Activated naive CD8-positive, alpha-beta T cell treated with anti-CD3 and anti-CD28 coated beads, Interleukin-2, amount 50 U/mL, for 24 hours (primary cell): ENCODE data around the gene RILPL1.
"Not testable (repeated sequence)": the region's sequence is repeated elsewhere in the genome, so short reads cannot be mapped to it uniquely, and the experiment has no call there.

Source experiments
- ATAC-seq: fragments of 150-1000 bp; cut with Tn5 transposase; one replicate; pipeline ENCODE4 v1.10.0; 2021
- DNase-seq: peaks from one replicate; pipeline ENCODE4 v3.0.0; 2021
- H3K27ac Mint-ChIP-seq: one replicate; pipeline ENCODE4 v1.8.0; 2021; ENCODE audit warnings: mild to moderate bottlenecking, mixed read lengths
- H3K27me3 Mint-ChIP-seq: one replicate; pipeline ENCODE4 v1.8.0; 2021; ENCODE audit warnings: mixed read lengths
- H3K36me3 Mint-ChIP-seq: one replicate; pipeline ENCODE4 v1.8.0; 2021; ENCODE audit warnings: low read depth, mixed read lengths
- H3K4me1 Mint-ChIP-seq: one replicate; pipeline ENCODE4 v1.8.0; 2021; ENCODE audit warnings: mixed read lengths
- H3K4me3 Mint-ChIP-seq: one replicate; pipeline ENCODE4 v1.8.0; 2021; ENCODE audit warnings: mild to moderate bottlenecking, moderate library complexity, mixed read lengths
- H3K9me3 Mint-ChIP-seq: one replicate; pipeline ENCODE4 v1.8.0; 2021; ENCODE audit warnings: mixed read lengths

The RILPL1 gene, protein sequence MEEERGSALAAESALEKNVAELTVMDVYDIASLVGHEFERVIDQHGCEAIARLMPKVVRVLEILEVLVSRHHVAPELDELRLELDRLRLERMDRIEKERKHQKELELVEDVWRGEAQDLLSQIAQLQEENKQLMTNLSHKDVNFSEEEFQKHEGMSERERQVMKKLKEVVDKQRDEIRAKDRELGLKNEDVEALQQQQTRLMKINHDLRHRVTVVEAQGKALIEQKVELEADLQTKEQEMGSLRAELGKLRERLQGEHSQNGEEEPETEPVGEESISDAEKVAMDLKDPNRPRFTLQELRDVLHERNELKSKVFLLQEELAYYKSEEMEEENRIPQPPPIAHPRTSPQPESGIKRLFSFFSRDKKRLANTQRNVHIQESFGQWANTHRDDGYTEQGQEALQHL

GRCh38 chr12:123533672-123534643 lies at the start of gene RILPL1:
Gene RILPL1 (minus strand): TSS chr12:123533719. CDS start chr12:123533482, 237 bp downstream.
- Mint-ChIP-seq H3K36me3 (no peaks in the 10 kb centered on the region), H3K4me1 (peaks cover 15% of the 10 kb centered on the region), H3K27ac (peak within 1 kb of the TSS; percentile 52), H3K27me3 (peaks cover 1% of the 10 kb centered on the region), H3K4me3 (peak within 1 kb of the TSS; percentile 76), H3K9me3 (no peaks in the 10 kb centered on the region)
- ATAC-seq = peak; percentile 67
- DNase-seq = peak; percentile 62

DNA sequence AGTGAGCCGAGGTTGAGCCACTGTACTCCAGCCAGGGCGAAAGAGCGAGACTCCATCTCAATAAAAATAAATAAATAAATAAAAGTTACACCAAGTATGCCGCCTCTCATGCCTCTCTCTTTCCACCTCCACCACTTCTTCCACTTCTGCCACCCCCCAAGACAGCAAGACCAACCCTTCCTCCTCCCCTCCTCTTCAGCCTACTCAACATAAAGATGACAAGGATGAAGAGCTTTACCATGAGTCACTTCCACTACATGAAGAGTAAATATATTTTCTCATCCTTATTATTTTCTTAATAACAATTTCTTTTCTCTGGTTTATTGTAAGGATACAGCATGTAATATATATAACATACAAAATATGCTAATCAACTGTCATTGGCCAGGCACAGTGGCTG lies 47.3 kb upstream of the RILPL1 start:
- DNase-seq = no peak
- Mint-ChIP-seq H3K4me1 (peaks cover 23% of the 10 kb centered on the region), H3K36me3 (peaks cover 6% of the 10 kb centered on the region), H3K27ac (no peak overlapping the region), H3K4me3 (no peak overlapping the region), H3K9me3 (no peaks in the 10 kb centered on the region), H3K27me3 (no peaks in the 10 kb centered on the region)
- ATAC-seq = no peak

DNA sequence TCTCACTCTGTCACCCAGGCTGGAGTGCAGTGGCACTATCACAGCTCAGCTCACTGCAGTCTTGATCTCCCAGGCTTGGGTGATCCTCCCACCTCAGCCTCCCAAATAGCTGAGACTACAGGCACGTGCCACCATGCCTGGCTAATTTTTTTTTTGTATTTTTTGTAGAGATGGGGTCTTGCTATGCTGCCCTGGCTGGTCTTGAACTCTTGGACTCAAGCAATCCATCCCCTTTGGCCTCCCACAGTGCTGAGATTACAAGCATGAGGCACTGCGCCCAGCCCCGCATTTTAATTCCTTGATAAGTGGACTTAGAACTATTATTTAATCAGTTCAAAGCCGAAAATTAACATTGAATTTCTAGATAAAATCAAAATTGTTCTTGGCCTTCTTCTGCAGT lies 45.3 kb upstream of the RILPL1 start:
- H3K4me3 Mint-ChIP-seq, DNase-seq, H3K9me3 Mint-ChIP-seq, H3K36me3 Mint-ChIP-seq, H3K27me3 Mint-ChIP-seq, H3K27ac Mint-ChIP-seq, ATAC-seq: not testable (repeated sequence)
- peaks cover 15% of the 10 kb centered on the region for H3K4me1 Mint-ChIP-seq

DNA sequence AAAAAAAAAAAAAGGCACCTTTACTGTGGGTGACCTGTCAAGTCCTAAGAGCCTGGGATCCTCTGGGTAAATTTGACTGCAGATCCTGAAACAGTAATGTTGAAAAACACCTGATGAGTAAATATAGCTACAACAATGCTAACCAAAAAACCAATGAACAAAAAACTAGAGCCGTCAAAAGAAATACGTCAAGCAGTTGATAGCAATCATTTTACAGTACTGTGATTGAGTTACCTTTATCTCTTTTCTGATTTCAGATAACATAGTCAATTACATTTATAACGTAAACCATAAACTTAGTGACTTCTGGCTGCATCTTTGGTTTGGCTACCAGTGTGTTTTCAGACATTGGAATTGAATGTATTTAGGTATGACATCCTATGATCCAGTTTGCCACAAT lies 44.7 kb upstream of the RILPL1 start:
- Mint-ChIP-seq H3K4me1 (peaks cover 13% of the 10 kb centered on the region), H3K27ac (no peak overlapping the region), H3K27me3 (no peaks in the 10 kb centered on the region), H3K4me3 (no peak overlapping the region), H3K9me3 (no peaks in the 10 kb centered on the region), H3K36me3 (no peaks in the 10 kb centered on the region)
- no peak for ATAC-seq
- DNase-seq = no peak

- H3K9me3 Mint-ChIP-seq = no peaks in the 10 kb centered on the region
- H3K27ac Mint-ChIP-seq = no peak overlapping the region
- H3K27me3 Mint-ChIP-seq = no peaks in the 10 kb centered on the region
- no peaks in the 10 kb centered on the region for H3K36me3 Mint-ChIP-seq
- ATAC-seq (no peak), DNase-seq (no peak)
- no peaks in the 10 kb centered on the region for H3K4me1 Mint-ChIP-seq
- no peak overlapping the region for H3K4me3 Mint-ChIP-seq
These were observed 43.1 kb upstream of the RILPL1 start for GRCh38 chr12:123576611-123577010.

GRCh38 chr12:123573870-123574269 lies 40.4 kb upstream of the RILPL1 start:
- ATAC-seq (no peak), DNase-seq (no peak)
- Mint-ChIP-seq H3K9me3 (no peaks in the 10 kb centered on the region), H3K36me3 (no peaks in the 10 kb centered on the region), H3K27ac (no peak overlapping the region), H3K4me1 (peaks cover 4% of the 10 kb centered on the region), H3K27me3 (peaks cover 8% of the 10 kb centered on the region), H3K4me3 (no peak overlapping the region)

GRCh38 chr12:123572391-123572790 lies 38.9 kb upstream of the RILPL1 start:
- H3K27me3 Mint-ChIP-seq = peaks cover 8% of the 10 kb centered on the region
- peaks cover 4% of the 10 kb centered on the region for H3K4me1 Mint-ChIP-seq
- ATAC-seq = no peak
- DNase-seq = no peak
- no peaks in the 10 kb centered on the region for H3K36me3 Mint-ChIP-seq
- no peak overlapping the region for H3K4me3 Mint-ChIP-seq
- H3K9me3 Mint-ChIP-seq = no peaks in the 10 kb centered on the region
- no peak overlapping the region for H3K27ac Mint-ChIP-seq

GRCh38 chr12:123571343-123571813 lies 37.9 kb upstream of the RILPL1 start:
- DNase-seq (no peak), ATAC-seq (no peak)
- no peaks in the 10 kb centered on the region for H3K9me3 Mint-ChIP-seq
- no peaks in the 10 kb centered on the region for H3K36me3 Mint-ChIP-seq
- peaks cover 4% of the 10 kb centered on the region for H3K4me1 Mint-ChIP-seq
- no peak overlapping the region for H3K4me3 Mint-ChIP-seq
- peaks cover 8% of the 10 kb centered on the region for H3K27me3 Mint-ChIP-seq
- H3K27ac Mint-ChIP-seq = no peak overlapping the region

- ATAC-seq (no peak), DNase-seq (no peak)
- Mint-ChIP-seq H3K27me3 (no peaks in the 10 kb centered on the region), H3K4me1 (no peaks in the 10 kb centered on the region), H3K9me3 (no peaks in the 10 kb centered on the region), H3K36me3 (no peaks in the 10 kb centered on the region), H3K4me3 (no peak overlapping the region), H3K27ac (no peak overlapping the region)
These were observed 25.9 kb upstream of the RILPL1 start for GRCh38 chr12:123559468-123559867.

DNA sequence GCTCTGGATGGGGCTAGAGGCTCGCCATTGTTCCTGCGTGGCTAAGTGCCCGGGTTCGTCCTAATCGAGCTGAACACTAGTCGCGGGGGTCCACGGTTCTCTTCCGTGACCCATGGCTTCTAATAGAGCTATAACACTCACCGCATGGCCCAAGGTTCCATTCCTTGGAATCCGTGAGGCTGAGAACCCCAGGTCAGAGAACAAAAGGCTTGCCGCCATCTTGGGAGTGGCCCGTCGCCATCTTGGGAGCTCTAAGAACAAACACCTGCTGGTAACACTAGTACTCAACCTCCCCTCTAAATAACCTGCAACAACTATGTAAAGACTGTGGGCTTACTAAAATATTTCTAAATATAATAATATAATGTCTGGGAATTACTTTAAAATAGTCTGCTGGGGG lies 25.0 kb upstream of the RILPL1 start:
- ATAC-seq, H3K36me3 Mint-ChIP-seq, DNase-seq, H3K4me3 Mint-ChIP-seq, H3K27ac Mint-ChIP-seq, H3K27me3 Mint-ChIP-seq, H3K9me3 Mint-ChIP-seq, H3K4me1 Mint-ChIP-seq: not testable (repeated sequence)

DNA sequence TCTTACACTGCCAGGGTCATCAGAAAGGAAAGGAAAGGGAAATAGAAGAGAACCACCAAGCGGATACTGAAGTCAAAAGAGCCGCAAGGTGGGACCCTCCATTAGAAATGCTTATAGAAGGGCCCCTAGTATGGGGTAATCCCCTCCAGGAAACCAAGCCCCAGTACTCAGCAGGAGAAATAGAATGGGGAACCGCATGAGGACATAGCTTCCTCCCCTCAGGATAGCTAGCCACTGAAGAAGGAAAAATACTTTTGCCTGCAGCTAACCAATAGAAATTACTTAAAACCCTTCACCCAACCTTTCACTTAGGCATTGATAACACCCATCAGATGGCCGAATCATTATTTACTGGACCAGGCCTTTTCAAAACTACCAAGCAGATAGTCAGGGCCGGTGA lies 21.3 kb upstream of the RILPL1 start:
- not testable (repeated sequence) for DNase-seq, H3K36me3 Mint-ChIP-seq, H3K4me1 Mint-ChIP-seq, H3K4me3 Mint-ChIP-seq, H3K27me3 Mint-ChIP-seq, H3K27ac Mint-ChIP-seq, H3K9me3 Mint-ChIP-seq, ATAC-seq

DNA sequence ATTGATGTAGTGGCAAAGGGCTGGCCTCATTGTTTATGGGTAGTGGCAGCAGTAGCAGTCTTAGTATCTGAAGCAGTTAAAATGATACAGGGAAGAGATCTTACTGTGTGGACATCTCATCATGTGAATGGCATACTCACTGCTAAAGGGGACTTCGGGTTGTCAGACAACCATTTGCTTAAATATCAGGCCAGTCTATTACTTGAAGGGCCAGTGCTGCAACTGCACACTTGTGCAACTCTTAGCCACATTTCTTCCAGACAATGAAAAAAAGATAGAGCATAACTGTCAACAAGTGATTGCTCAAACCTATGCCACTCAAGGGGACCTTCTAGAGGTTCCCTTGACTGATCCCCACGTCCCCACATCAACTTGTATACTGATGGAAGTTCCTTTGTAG lies 20.6 kb upstream of the RILPL1 start:
- not testable (repeated sequence) for ATAC-seq, DNase-seq, H3K4me1 Mint-ChIP-seq, H3K9me3 Mint-ChIP-seq, H3K27me3 Mint-ChIP-seq, H3K4me3 Mint-ChIP-seq, H3K36me3 Mint-ChIP-seq, H3K27ac Mint-ChIP-seq

- ATAC-seq (no peak), DNase-seq (no peak)
- H3K4me3 Mint-ChIP-seq = no peak overlapping the region
- no peak overlapping the region for H3K27ac Mint-ChIP-seq
- H3K9me3 Mint-ChIP-seq = no peaks in the 10 kb centered on the region
- H3K4me1 Mint-ChIP-seq = no peaks in the 10 kb centered on the region
- H3K36me3 Mint-ChIP-seq = no peaks in the 10 kb centered on the region
- no peaks in the 10 kb centered on the region for H3K27me3 Mint-ChIP-seq
These were observed 17.2 kb upstream of the RILPL1 start for GRCh38 chr12:123550700-123551099.

DNA sequence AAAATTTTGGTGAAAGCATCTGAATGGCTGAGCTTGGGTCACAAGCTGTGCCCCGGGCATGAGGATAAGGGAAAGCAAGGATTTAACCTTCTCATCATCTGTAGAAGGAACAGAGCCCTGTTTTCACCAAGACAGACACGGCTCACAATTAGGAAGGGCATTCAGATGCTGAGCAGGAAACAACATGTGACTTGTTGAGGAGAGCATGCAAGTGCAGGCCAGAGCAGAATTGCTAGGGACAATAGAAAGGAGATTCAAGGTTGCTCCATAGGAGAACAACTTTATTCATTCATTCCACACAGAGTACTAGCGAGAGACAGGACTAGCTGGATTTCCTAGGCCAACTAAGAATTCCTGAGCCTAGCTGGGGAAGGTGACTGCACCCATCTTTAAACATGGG lies 14.6 kb upstream of the RILPL1 start:
- H3K36me3 Mint-ChIP-seq = no peaks in the 10 kb centered on the region
- DNase-seq = no peak
- ATAC-seq = no peak
- no peak overlapping the region for H3K4me3 Mint-ChIP-seq
- no peaks in the 10 kb centered on the region for H3K27me3 Mint-ChIP-seq
- H3K9me3 Mint-ChIP-seq = no peaks in the 10 kb centered on the region
- no peaks in the 10 kb centered on the region for H3K4me1 Mint-ChIP-seq
- no peak overlapping the region for H3K27ac Mint-ChIP-seq

GRCh38 chr12:123546281-123546680 lies 12.8 kb upstream of the RILPL1 start:
- no peak overlapping the region for H3K27ac Mint-ChIP-seq
- H3K27me3 Mint-ChIP-seq = no peaks in the 10 kb centered on the region
- H3K4me3 Mint-ChIP-seq = no peak overlapping the region
- no peak for DNase-seq
- H3K36me3 Mint-ChIP-seq = no peaks in the 10 kb centered on the region
- no peaks in the 10 kb centered on the region for H3K9me3 Mint-ChIP-seq
- ATAC-seq = no peak
- H3K4me1 Mint-ChIP-seq = no peaks in the 10 kb centered on the region
